NB4 (cell line): ENCODE results near the gene KRT2.

Experiments
- DNase-seq: peaks from one replicate; pipeline ENCODE4 v3.0.0; 2010; ENCODE audit warnings: low read depth
- H3K4me3 ChIP-seq: one replicate; pipeline ENCODE4 v1.5.1; 2011; ENCODE audit warnings: mild to moderate bottlenecking, low read depth, low read length, moderate library complexity
- CTCF ChIP-seq: IDR thresholded peaks from one replicate; pipeline ENCODE4 v1.5.1; 2012; ENCODE audit warnings: low read depth, low read length
- MAX ChIP-seq: IDR thresholded peaks from 2 replicates; pipeline ENCODE4 v1.6.1; 2011; ENCODE audit warnings: low read depth, low read length
- MYC ChIP-seq: IDR thresholded peaks from 2 replicates; pipeline ENCODE4 v1.6.1; 2011; ENCODE audit warnings: low read depth, low read length
- POLR2A ChIP-seq: IDR thresholded peaks from 2 replicates; pipeline ENCODE4 v1.6.1; 2011; ENCODE audit warnings: mild to moderate bottlenecking; ENCODE audit not compliant: insufficient read length; ENCODE audit errors: extremely low read depth

The KRT2 gene

GRCh38 chr12:52632656-52633055 lies 19.4 kb downstream of the KRT2 start:
- TF ChIP-seq POLR2A (no peak), CTCF (no peak), MAX (no peak), MYC (no peak)
- no peak for DNase-seq
- no peak overlapping the region for H3K4me3 ChIP-seq

GRCh38 chr12:52631676-52632459 lies 20.1 kb downstream of the KRT2 start:
- no peak overlapping the region for H3K4me3 ChIP-seq
- no peak for TF ChIP-seq CTCF
- no peak for TF ChIP-seq POLR2A
- no peak for TF ChIP-seq MYC
- no peak for TF ChIP-seq MAX
- DNase-seq = no peak

GRCh38 chr12:52631264-52631663 lies 20.7 kb downstream of the KRT2 start:
- DNase-seq = no peak
- TF ChIP-seq CTCF = no peak
- TF ChIP-seq POLR2A = no peak
- no peak for TF ChIP-seq MYC
- no peak for TF ChIP-seq MAX
- no peak overlapping the region for H3K4me3 ChIP-seq

- DNase-seq = no peak
- no peak overlapping the region for H3K4me3 ChIP-seq
- TF ChIP-seq CTCF (no peak), MYC (no peak), POLR2A (no peak), MAX (no peak)
Observed at GRCh38 chr12:52630599-52631200, 21.3 kb downstream of the KRT2 start.

- DNase-seq = no peak
- TF ChIP-seq POLR2A = no peak
- no peak for TF ChIP-seq MYC
- TF ChIP-seq MAX = no peak
- TF ChIP-seq CTCF = no peak
- no peak overlapping the region for H3K4me3 ChIP-seq
Observed at GRCh38 chr12:52630008-52630500, 22.0 kb downstream of the KRT2 start.
